HepG2 (cell line): ENCODE data around the gene GOLGA7B. TPM values are rescaled to one million over a fixed set of nuclear protein-coding genes. Genes with fewer than 3 reads are reported as not detected.
"Not testable (repeated sequence)": the region's sequence is repeated elsewhere in the genome, so short reads cannot be mapped to it uniquely, and the experiment has no call there.

Source experiments
- ATAC-seq: fragments of 200-7000 bp; cut with Tn5 transposase; 3 replicates; pipeline ENCODE4 v1.9.1; 2020; ENCODE audit warnings: mild to moderate bottlenecking, moderate library complexity
- BruUV-seq: library from RNA; stranded (reverse); fragments of 400-500 nt; replicated peaks from 2 replicates; lab custom pipeline; 2021; lab: Mats Ljungman, UMichigan
- CTCF ChIA-PET: fragments of 300-600 bp; formaldehyde crosslinking; extraction: SDS; loops from one replicate; lab custom pipeline; 2021; ENCODE audit warnings: low total read pairs, inconsistent platforms, low intra/inter-chr PET ratio; lab: Yijun Ruan, JAX
- POLR2A ChIA-PET: fragments of 350-600 bp; sonication (Branson Sonifier 250); formaldehyde crosslinking; loops from one replicate; lab custom pipeline; 2020; ENCODE audit warnings: antibody characterized with exemption, inconsistent platforms; lab: Yijun Ruan, JAX
- DNase-seq: peaks from one replicate; pipeline ENCODE4 v3.0.0-alpha.2; 2015; ENCODE audit warnings: low spot score
- FAIRE-seq: peaks from 3 replicates; lab custom pipeline; 2011; peaks lifted over from hg19 to GRCh38; lab: Jason Lieb, UNC
- H2AFZ ChIP-seq: one replicate; pipeline ENCODE4 v1.6.1; 2011; ENCODE audit warnings: low read length, inconsistent platforms
- H3K27ac ChIP-seq: fragments of 300-600 bp; 3 replicates; pipeline ENCODE4 v1.8.0; 2011; ENCODE audit warnings: mixed run types, mild to moderate bottlenecking, mixed read lengths, low read length, inconsistent platforms; ENCODE audit not compliant: insufficient read depth; ENCODE audit errors: extremely low read length
- H3K27me3 ChIP-seq, 2 experiments: fragments of 200-600 bp in 1 of 2; 2 replicates in 1 of 2; 3 replicates in 1 of 2; pipeline versions ENCODE4 v1.6.0 to v1.8.0; 2011; ENCODE audit warnings: low read length in 2 of 2, mild to moderate bottlenecking in 2 of 2, moderate library complexity in 2 of 2, inconsistent platforms in 1 of 2; ENCODE audit not compliant: insufficient read depth in 2 of 2, control insufficient read depth in 1 of 2
- H3K36me3 ChIP-seq, 2 experiments: fragments of 200-600 bp in 1 of 2; replicated peaks in 1 of 2; 2 replicates in 1 of 2; 3 replicates in 1 of 2; pipeline versions ENCODE4 v1.5.1 to v1.8.0; 2011; ENCODE audit warnings: low read length in 2 of 2, inconsistent platforms in 1 of 2; ENCODE audit not compliant: insufficient read depth in 2 of 2, control insufficient read depth in 1 of 2
- H3K4me1 ChIP-seq: 2 replicates; pipeline ENCODE4 v1.5.1; 2012; ENCODE audit warnings: low read length, inconsistent platforms; ENCODE audit not compliant: insufficient read depth
- H3K4me2 ChIP-seq: 2 replicates; pipeline ENCODE4 v1.6.0; 2011; ENCODE audit warnings: low read depth, low read length, inconsistent platforms
- H3K4me3 ChIP-seq, 3 experiments: fragments of 200-600 bp in 1 of 3; sonication (generic), shearing (Covaris generic) in 1 of 3; replicated peaks in 1 of 3; 2 replicates each; pipeline ENCODE4 v1.5.1; 2011 to 2016; ENCODE audit warnings: low read length in 3 of 3, inconsistent platforms in 2 of 3, low read depth in 2 of 3, mild to moderate bottlenecking in 2 of 3, control low read depth in 1 of 3, mixed read lengths in 1 of 3; ENCODE audit not compliant: insufficient read depth in 1 of 3
- H3K79me2 ChIP-seq: one replicate; pipeline ENCODE4 v1.6.1; 2011; ENCODE audit warnings: low read length, inconsistent platforms; ENCODE audit not compliant: insufficient read depth
- H3K9ac ChIP-seq: 2 replicates; pipeline ENCODE4 v1.6.0; 2011; ENCODE audit warnings: mild to moderate bottlenecking, low read depth, low read length, inconsistent platforms; ENCODE audit not compliant: insufficient read depth
- H3K9me3 ChIP-seq: 2 replicates; pipeline ENCODE4 v1.5.1; 2012; ENCODE audit warnings: mild to moderate bottlenecking, low read length
- H4K20me1 ChIP-seq: 2 replicates; pipeline ENCODE4 v1.6.0; 2011; ENCODE audit warnings: inconsistent platforms, mild to moderate bottlenecking, low read length, moderate library complexity; ENCODE audit not compliant: insufficient read depth
- ATM ChIP-seq: fragments of 450-650 bp; IDR thresholded peaks from 2 replicates; pipeline ENCODE4 v1.7.1; 2017; ENCODE audit warnings: mild to moderate bottlenecking, borderline replicate concordance
- CREB1 ChIP-seq, 2 experiments: fragments of 450-650 bp in 1 of 2; IDR thresholded peaks; 2 replicates each; pipeline ENCODE4 v1.6.1; 2016 to 2017; ENCODE audit warnings: control low read depth in 1 of 2, mild to moderate bottlenecking in 1 of 2, missing compliant biosample characterization in 1 of 2, missing genetic modification characterization in 1 of 2
- KDM5B ChIP-seq: sonication (generic); formaldehyde crosslinking; IDR thresholded peaks from 2 replicates; pipeline ENCODE4 v1.4.0; 2020; ENCODE audit warnings: missing genetic modification reagents, mild to moderate bottlenecking, borderline replicate concordance
- SYNCRIP ChIP-seq: fragments of 200-400 bp; formaldehyde crosslinking; IDR thresholded peaks from 2 replicates; pipeline ENCODE4 v1.6.1; 2018; ENCODE audit warnings: mild to moderate bottlenecking, low read depth, low read length; ENCODE audit not compliant: insufficient read depth
- ZBTB3 ChIP-seq: sonication (generic); formaldehyde crosslinking; IDR thresholded peaks from 2 replicates; pipeline ENCODE4 v1.4.0; 2020; ENCODE audit warnings: low read depth, mild to moderate bottlenecking, moderate library complexity, missing genetic modification reagents, borderline replicate concordance
- WGBS: methylation state at CpG from one replicate; pipeline ENCODE4 v1.1.6; 2017; ENCODE audit warnings: low lambda C conversion rate; 5-methylcytosine and 5-hydroxymethylcytosine counted together
- in situ Hi-C: cut with HindIII; loops from 2 replicates; pipeline ENCODE4 v1.10.0; 2017; ENCODE audit warnings: low pct_unique_long_range_greater_than_20kb; ENCODE audit not compliant: extremely low pct_ligation_motif_present
- intact Hi-C: fragments of 100-400 bp; cut with micrococcal nuclease; formaldehyde crosslinking; loops from one replicate; pipeline ENCODE4 v1.10.0; 2022; ENCODE audit not compliant: unreplicated experiment
- polyA plus RNA-seq, 8 experiments: library from polyadenylated mRNA; depleted of rRNA in 3 of 8; stranded (reverse) in 7 of 8; unstranded in 1 of 8; fragments of >200 nt; fragmentation: Illumina TruSeq in 4 of 8; extraction: Trizol in 4 of 8; gene quantifications; 2 replicates each; pipeline versions ENCODE4 v1.2.1 to v1.2.3, GENCODE V29; 2011 to 2016; ENCODE audit warnings: low read depth in 4 of 8, missing spikeins in 1 of 8, mixed read lengths in 1 of 8; ENCODE audit not compliant: insufficient read depth in 1 of 8
- total RNA-seq, 5 experiments: library from RNA; depleted of rRNA; stranded (reverse); fragments of >200 nt; fragmentation: Illumina TruSeq; extraction: Trizol; gene quantifications; 2 replicates each; pipeline ENCODE4 v1.2.3, GENCODE V29; 2016; ENCODE audit warnings: low read depth in 1 of 5
- TF ChIP-seq, protein P1 (sequence below): sonication (generic); formaldehyde crosslinking; IDR thresholded peaks from 2 replicates; pipeline ENCODE4 v1.8.1; 2023; ENCODE audit warnings: mild to moderate bottlenecking, missing genetic modification reagents
- TF ChIP-seq, protein P2 (sequence below), 2 experiments: sonication (generic) in 1 of 2; formaldehyde crosslinking in 1 of 2; IDR thresholded peaks; 2 replicates each; pipeline versions ENCODE4 v1.5.1 to v1.6.1; 2011 to 2020; ENCODE audit warnings: borderline replicate concordance in 1 of 2, low read depth in 1 of 2, low read length in 1 of 2, mild to moderate bottlenecking in 1 of 2, missing genetic modification reagents in 1 of 2, moderate library complexity in 1 of 2
- TF ChIP-seq, protein P3 (sequence below): sonication (generic); formaldehyde crosslinking; IDR thresholded peaks from 2 replicates; pipeline ENCODE4 v1.5.1; 2020; ENCODE audit warnings: mild to moderate bottlenecking, missing genetic modification reagents, borderline replicate concordance

GOLGA7B gene
- total and polyA plus RNA-seq, 2 of the 13 experiments (the other 11 are each of a cell fraction or from before 2014, with no cell fraction given): not detected

DNA sequence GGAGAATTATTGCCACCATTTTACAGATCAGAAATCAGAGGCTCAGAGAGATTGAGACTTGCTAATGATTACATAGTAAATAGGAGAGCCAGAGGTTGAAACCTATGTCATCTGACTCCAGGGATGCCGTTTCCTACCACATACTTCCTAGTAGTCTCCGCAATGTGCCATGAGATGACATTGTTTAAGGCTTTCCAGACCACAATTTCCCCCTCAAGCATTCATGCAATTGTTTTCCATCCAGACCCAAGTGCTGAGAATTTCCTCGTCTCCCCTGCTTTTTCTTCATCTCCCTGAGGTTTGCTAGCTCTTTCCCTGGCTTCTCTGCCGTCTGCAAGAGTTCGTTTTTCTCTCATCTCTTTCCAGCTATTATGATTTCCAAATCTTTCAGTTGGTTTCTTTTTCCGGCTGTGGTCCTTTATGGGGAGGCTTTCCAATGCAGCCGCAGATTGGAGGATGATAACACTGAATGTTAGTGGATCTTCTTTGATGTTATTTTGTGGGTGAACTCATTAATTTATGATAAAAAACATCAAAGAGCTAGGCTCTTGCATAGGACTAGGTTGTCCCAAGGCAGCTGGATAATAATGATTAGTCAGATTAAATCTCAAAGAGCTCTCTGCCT is 6.9 kb upstream of the GOLGA7B start (continued):
- no peak for TF ChIP-seq ZBTB3 (CRISPR knock-in tag)

GRCh38 chr10:97843281-97843671 is 6.4 kb upstream of the GOLGA7B start:
- Histone ChIP-seq H3K4me3 (no peak overlapping the region), H3K9ac (no peak overlapping the region), H3K4me2 (no peak overlapping the region), H3K27ac (no peak overlapping the region), H3K4me1 (no peaks in the 10 kb centered on the region), H4K20me1 (no peaks in the 10 kb centered on the region), H3K79me2 (no peaks in the 10 kb centered on the region), H3K27me3 (peaks cover 0 to 6% of the 10 kb centered on the region in 2 experiments; a peak in 1 of 5 replicates), H3K9me3 (no peaks in the 10 kb centered on the region), H3K36me3 (no peaks in the 10 kb centered on the region), H2AFZ (no peak overlapping the region)
- FAIRE-seq (no peak), DNase-seq (no peak), ATAC-seq (no peak)
- no CpG with 5 or more reads among the region's 2 CpGs for WGBS
- ChIA-PET POLR2A (no interaction called here), CTCF (no interaction called here)
- TF ChIP-seq, protein P1, sequence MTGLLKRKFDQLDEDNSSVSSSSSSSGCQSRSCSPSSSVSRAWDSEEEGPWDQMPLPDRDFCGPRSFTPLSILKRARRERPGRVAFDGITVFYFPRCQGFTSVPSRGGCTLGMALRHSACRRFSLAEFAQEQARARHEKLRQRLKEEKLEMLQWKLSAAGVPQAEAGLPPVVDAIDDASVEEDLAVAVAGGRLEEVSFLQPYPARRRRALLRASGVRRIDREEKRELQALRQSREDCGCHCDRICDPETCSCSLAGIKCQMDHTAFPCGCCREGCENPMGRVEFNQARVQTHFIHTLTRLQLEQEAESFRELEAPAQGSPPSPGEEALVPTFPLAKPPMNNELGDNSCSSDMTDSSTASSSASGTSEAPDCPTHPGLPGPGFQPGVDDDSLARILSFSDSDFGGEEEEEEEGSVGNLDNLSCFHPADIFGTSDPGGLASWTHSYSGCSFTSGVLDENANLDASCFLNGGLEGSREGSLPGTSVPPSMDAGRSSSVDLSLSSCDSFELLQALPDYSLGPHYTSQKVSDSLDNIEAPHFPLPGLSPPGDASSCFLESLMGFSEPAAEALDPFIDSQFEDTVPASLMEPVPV (CRISPR knock-in tag): no peak
- TF ChIP-seq SYNCRIP (no peak), KDM5B (CRISPR knock-in tag) (no peak), CREB1 (IDR thresholded peaks at IDR 0.05) (peak; percentile 46), CREB1 (CRISPR knock-in tag; IDR thresholded peaks at IDR 0.05) (no peak), ATM (no peak)
- TF ChIP-seq, protein P2, sequence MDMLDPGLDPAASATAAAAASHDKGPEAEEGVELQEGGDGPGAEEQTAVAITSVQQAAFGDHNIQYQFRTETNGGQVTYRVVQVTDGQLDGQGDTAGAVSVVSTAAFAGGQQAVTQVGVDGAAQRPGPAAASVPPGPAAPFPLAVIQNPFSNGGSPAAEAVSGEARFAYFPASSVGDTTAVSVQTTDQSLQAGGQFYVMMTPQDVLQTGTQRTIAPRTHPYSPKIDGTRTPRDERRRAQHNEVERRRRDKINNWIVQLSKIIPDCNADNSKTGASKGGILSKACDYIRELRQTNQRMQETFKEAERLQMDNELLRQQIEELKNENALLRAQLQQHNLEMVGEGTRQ (IDR thresholded peaks at IDR 0.05; ENCODE audit: low read depth, low read length): no peak
- TF ChIP-seq, protein P2 (CRISPR knock-in tag; IDR thresholded peaks at IDR 0.05; ENCODE audit: borderline replicate concordance): no peak
- TF ChIP-seq, protein P3, sequence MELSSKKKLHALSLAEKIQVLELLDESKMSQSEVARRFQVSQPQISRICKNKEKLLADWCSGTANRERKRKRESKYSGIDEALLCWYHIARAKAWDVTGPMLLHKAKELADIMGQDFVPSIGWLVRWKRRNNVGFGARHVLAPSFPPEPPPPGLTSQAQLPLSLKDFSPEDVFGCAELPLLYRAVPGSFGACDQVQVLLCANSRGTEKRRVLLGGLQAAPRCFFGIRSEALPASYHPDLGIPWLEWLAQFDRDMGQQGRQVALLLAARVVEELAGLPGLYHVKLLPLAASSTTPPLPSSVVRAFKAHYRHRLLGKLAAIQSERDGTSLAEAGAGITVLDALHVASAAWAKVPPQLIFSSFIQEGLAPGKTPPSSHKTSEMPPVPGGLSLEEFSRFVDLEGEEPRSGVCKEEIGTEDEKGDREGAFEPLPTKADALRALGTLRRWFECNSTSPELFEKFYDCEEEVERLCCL (CRISPR knock-in tag): no peak
- in situ Hi-C loops (no loop called here), intact Hi-C loops (no loop called here)
- no TSS peak for BruUV-seq

- H3K79me2 ChIP-seq, H3K4me2 ChIP-seq, H3K27ac ChIP-seq, H3K36me3 ChIP-seq, FAIRE-seq, H2AFZ ChIP-seq, H3K4me3 ChIP-seq, DNase-seq, in situ Hi-C loops, ATAC-seq, H3K9ac ChIP-seq, BruUV-seq, intact Hi-C loops, POLR2A ChIA-PET, H3K9me3 ChIP-seq, H4K20me1 ChIP-seq, H3K27me3 ChIP-seq, CTCF ChIA-PET, H3K4me1 ChIP-seq: not testable (repeated sequence)
- 55% methylated on average over 1 of the region's 2 CpGs for WGBS
Observed at GRCh38 chr10:97843972-97844371, 5.7 kb upstream of the GOLGA7B start.
